HEK293T (cell line): ENCODE data around the gene TBC1D8.

Experiments used
- FOXA1 ChIP-seq: fragments of 450-650 bp; IDR thresholded peaks from 2 replicates; pipeline ENCODE4 v1.6.1; 2016; ENCODE audit warnings: mild to moderate bottlenecking
- SP1 ChIP-seq: fragments of 450-650 bp; IDR thresholded peaks from 2 replicates; pipeline ENCODE4 v1.6.1; 2017
- TARDBP ChIP-seq: fragments of 450-650 bp; IDR thresholded peaks from 2 replicates; pipeline ENCODE4 v1.6.1; 2016

- TF ChIP-seq SP1 (no peak), FOXA1 (no peak), TARDBP (no peak)
Measured at GRCh38 chr2:101135412-101136296, 15.5 kb downstream of the TBC1D8 start.
